ENCODE measurements around the gene MOGAT3. TPM values are rescaled to one million over a fixed set of nuclear protein-coding genes. Genes with fewer than 3 reads are reported as not detected.

MOGAT3 gene
- total and polyA plus RNA-seq, 8 donors, result 1.7 to 2.3 TPM; not detected in 6

- Histone ChIP-seq H3K4me1 (peaks cover 10 to 26% (median 18%) of the 10 kb centered on the region in 4 donors), H3K27ac (peak overlapping the region; percentile 46 to 81 (median 69)), H3K27me3 (peaks cover 0 to 11% (median 0%) of the 10 kb centered on the region in 3 donors), H3K4me3 (peak overlapping the region; percentile 90 to 96 (median 92)), H3K36me3 (peaks cover 10 to 32% (median 29%) of the 10 kb centered on the region in 4 donors), H3K9me3 (no peaks in the 10 kb centered on the region)
- peak in 1 of 2 donors; percentile 53 for DNase-seq
- no peak for TF ChIP-seq POLR2AphosphoS5 (IDR thresholded peaks at IDR 0.05)
- TF ChIP-seq POLR2A (IDR thresholded peaks at IDR 0.05), result no peak
- no peak for TF ChIP-seq EP300 (IDR thresholded peaks at IDR 0.05)
- TF ChIP-seq CTCF (IDR thresholded peaks at IDR 0.05), result no peak
- intact Hi-C loops (cut with DNase I; ENCODE audit: low total_unique reads), result no loop called here
- 0 to 4% (median 1%) methylated on average over 8 to 33 of the region's 34 CpGs for whole genome bisulfite sequencing, 5 donors
Measured at GRCh38 chr7:101154693-101155102, 46.1 kb downstream of the MOGAT3 start.

GRCh38 chr7:101153969-101154692 is 46.7 kb downstream of the MOGAT3 start, which contains the start of gene AP1S1:
Gene AP1S1, plus strand, starts transcription at chr7:101154476. Its CDS starts 39 bp downstream, at chr7:101154515.
- TF ChIP-seq POLR2A (IDR thresholded peaks at IDR 0.05) (no peak), CTCF (IDR thresholded peaks at IDR 0.05) (no peak), EP300 (IDR thresholded peaks at IDR 0.05) (no peak), POLR2AphosphoS5 (IDR thresholded peaks at IDR 0.05) (peak; percentile 53 to 92 (median 74))
- DNase-seq, result peak; percentile 95 to 98
- 3 to 4% (median 4%) methylated on average over 40 to 51 of the region's 51 CpGs for WGBS, 5 donors
- Histone ChIP-seq H3K27ac (peak within 1 kb of the TSS; percentile 46 to 81 (median 69)), H3K27me3 (peaks cover 0 to 14% (median 0%) of the 10 kb centered on the region in 3 donors), H3K36me3 (peaks cover 10 to 27% (median 24%) of the 10 kb centered on the region in 4 donors), H3K9me3 (no peaks in the 10 kb centered on the region), H3K4me3 (peak within 1 kb of the TSS; percentile 90 to 96 (median 92)), H3K4me1 (peaks cover 10 to 26% (median 18%) of the 10 kb centered on the region in 4 donors)
- intact Hi-C loops (cut with DNase I; ENCODE audit: low total_unique reads), result no loop called here

GRCh38 chr7:101151908-101152651 is 48.8 kb downstream of the MOGAT3 start:
- intact Hi-C loops (cut with DNase I; ENCODE audit: low total_unique reads), result no loop called here
- TF ChIP-seq POLR2A (IDR thresholded peaks at IDR 0.05), result no peak
- no peak for TF ChIP-seq POLR2AphosphoS5 (IDR thresholded peaks at IDR 0.05)
- no peak for TF ChIP-seq EP300 (IDR thresholded peaks at IDR 0.05)
- no peak overlapping the region for H3K4me3 ChIP-seq
- H3K36me3 ChIP-seq, result peaks cover 0 to 6% (median 3%) of the 10 kb centered on the region in 4 donors
- 55 to 82% (median 77%) methylated on average over 2 of the region's 2 CpGs for WGBS, 5 donors
- peaks cover 0 to 20% (median 0%) of the 10 kb centered on the region in 3 donors for H3K27me3 ChIP-seq
- peaks cover 10 to 26% (median 18%) of the 10 kb centered on the region in 4 donors for H3K4me1 ChIP-seq
- H3K9me3 ChIP-seq, result no peaks in the 10 kb centered on the region
- no peak overlapping the region for H3K27ac ChIP-seq
- DNase-seq, result no peak

Small RNA genes within 50 kb of the gene (small RNA-seq; reads per million reads assigned to genes)
- 0 reads per million in 4 donors for gene MIR4653

Other genes starting within 250 kb of the MOGAT3 start
- 10 to 100 TPM in 1 of 5 donors, under 1 TPM in 3, not detected in 1; under 0.01 to 76.8 (median 0.58) TPM for gene MUC12, start 231.5 kb downstream of the MOGAT3 start, total RNA-seq
- 10 to 100 TPM in 1 of 3 donors, 1 to 10 TPM in 2; 1.4 to 13.9 (median 5.5) TPM for gene MUC12, start 231.5 kb downstream of the MOGAT3 start, polyA plus RNA-seq
- gene MUC17, start 181.0 kb downstream of the MOGAT3 start, total RNA-seq, result under 1 TPM in 1 of 5 donors, not detected in 4; 0.73 TPM
- not detected for gene MUC17, start 181.0 kb downstream of the MOGAT3 start, polyA plus RNA-seq
- gene TRIM56, start 115.6 kb downstream of the MOGAT3 start, total RNA-seq, result 10 to 100 TPM; 13.6 to 41.1 (median 24.6) TPM
- gene TRIM56, start 115.6 kb downstream of the MOGAT3 start, polyA plus RNA-seq, result 1 to 10 TPM; 7.5 to 9.8 (median 8.3) TPM
- 10 to 100 TPM in 2 of 5 donors, 1 to 10 TPM in 2, under 1 TPM in 1; 0.58 to 25.0 (median 8.4) TPM for gene SERPINE1, start 73.9 kb downstream of the MOGAT3 start, total RNA-seq
- 10 to 100 TPM in 1 of 3 donors, 1 to 10 TPM in 2; 3.2 to 13.6 (median 4.1) TPM for gene SERPINE1, start 73.9 kb downstream of the MOGAT3 start, polyA plus RNA-seq
- gene AP1S1, start 46.6 kb downstream of the MOGAT3 start, total RNA-seq, result 10 to 100 TPM in 3 of 5 donors, 1 to 10 TPM in 1, not detected in 1; 2.7 to 54.9 (median 17.6) TPM
- gene AP1S1, start 46.6 kb downstream of the MOGAT3 start, polyA plus RNA-seq, result 10 to 100 TPM; 34.7 to 71.2 (median 62.3) TPM
- gene VGF, start 35.5 kb downstream of the MOGAT3 start, total RNA-seq, result 1 to 10 TPM in 1 of 5 donors, under 1 TPM in 1, not detected in 3; 0.55 to 5.8 TPM
- gene VGF, start 35.5 kb downstream of the MOGAT3 start, polyA plus RNA-seq, result under 1 TPM in 2 of 3 donors, not detected in 1; 0.15 to 0.75 TPM
- gene NAT16, start 20.7 kb downstream of the MOGAT3 start, total RNA-seq, result not detected
- gene NAT16, start 20.7 kb downstream of the MOGAT3 start, polyA plus RNA-seq, result under 1 TPM in 1 of 3 donors, not detected in 2; 0.05 TPM
- gene PLOD3, start 16.5 kb upstream of the MOGAT3 start, total RNA-seq, result 100 to 1,000 TPM in 1 of 5 donors, 10 to 100 TPM in 4; 23.1 to 260 (median 46.7) TPM
- 10 to 100 TPM; 12.4 to 32.4 (median 30.1) TPM for gene PLOD3, start 16.5 kb upstream of the MOGAT3 start, polyA plus RNA-seq
- 100 to 1,000 TPM in 2 of 5 donors, 10 to 100 TPM in 3; 22.8 to 170 (median 61.3) TPM for gene ZNHIT1, start 17.1 kb upstream of the MOGAT3 start, total RNA-seq
- 100 to 1,000 TPM; 117 to 169 (median 165) TPM for gene ZNHIT1, start 17.1 kb upstream of the MOGAT3 start, polyA plus RNA-seq
- gene CLDN15, start 36.8 kb upstream of the MOGAT3 start, total RNA-seq, result 100 to 1,000 TPM in 1 of 5 donors, 10 to 100 TPM in 2, 1 to 10 TPM in 2; 1.2 to 131 (median 17.0) TPM
- 1 to 10 TPM; 4.2 to 7.6 (median 4.4) TPM for gene CLDN15, start 36.8 kb upstream of the MOGAT3 start, polyA plus RNA-seq
- gene FIS1, start 44.0 kb upstream of the MOGAT3 start, total RNA-seq, result 100 to 1,000 TPM in 4 of 5 donors, 10 to 100 TPM in 1; 72.4 to 245 (median 192) TPM
- gene FIS1, start 44.0 kb upstream of the MOGAT3 start, polyA plus RNA-seq, result 100 to 1,000 TPM; 193 to 329 (median 284) TPM
- gene IFT22, start 120.8 kb upstream of the MOGAT3 start, total RNA-seq, result 10 to 100 TPM in 4 of 5 donors, 1 to 10 TPM in 1; 4.6 to 36.4 (median 13.4) TPM
- 10 to 100 TPM; 20.5 to 31.2 (median 22.6) TPM for gene IFT22, start 120.8 kb upstream of the MOGAT3 start, polyA plus RNA-seq
- gene COL26A1, start 161.8 kb upstream of the MOGAT3 start, total RNA-seq, result under 1 TPM in 1 of 5 donors, not detected in 4; 0.55 TPM
- under 1 TPM in 2 of 3 donors, not detected in 1; 0.20 to 0.31 TPM for gene COL26A1, start 161.8 kb upstream of the MOGAT3 start, polyA plus RNA-seq

Measured in stomach (tissue), 9 donors.